Fibroblast of skin of abdomen (primary cell): Measurements from ENCODE around the gene C9orf50.
A peak's percentile ranks its signal among the peaks of the same experiment; 100 is the strongest.

Experiments
- DNase-seq: peaks from one replicate; pipeline ENCODE4 v3.0.0-alpha.2; 2013

Gene C9orf50

DNA sequence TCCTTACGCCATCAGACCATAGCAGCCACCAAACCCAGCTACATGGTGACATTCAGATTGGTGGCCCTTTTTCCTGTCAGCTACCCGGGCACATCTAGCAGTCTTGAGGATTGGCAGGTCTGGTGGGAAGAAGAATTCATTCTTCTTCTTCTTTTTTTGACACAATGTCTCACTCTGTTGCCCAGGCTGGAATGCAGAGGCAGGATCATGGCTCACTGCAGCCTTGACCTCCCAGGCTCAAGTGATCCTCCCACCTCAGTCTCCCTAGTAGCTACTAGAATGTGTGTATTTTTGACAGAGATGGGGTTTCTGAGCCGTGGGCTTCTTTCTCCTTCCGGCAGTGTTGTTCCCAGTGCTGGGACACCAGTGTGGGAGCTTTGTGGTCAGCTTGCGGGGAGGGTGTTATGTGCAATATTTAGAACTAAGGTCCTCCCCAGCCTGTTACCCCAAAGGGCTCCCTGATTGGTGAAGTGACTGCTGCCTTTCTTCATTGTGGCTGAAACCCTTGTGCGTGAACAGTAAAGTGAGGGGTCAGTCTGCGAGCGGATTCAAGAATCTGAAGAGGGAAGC, 8.4 kb upstream of the C9orf50 start:
- no peak for DNase-seq

DNA sequence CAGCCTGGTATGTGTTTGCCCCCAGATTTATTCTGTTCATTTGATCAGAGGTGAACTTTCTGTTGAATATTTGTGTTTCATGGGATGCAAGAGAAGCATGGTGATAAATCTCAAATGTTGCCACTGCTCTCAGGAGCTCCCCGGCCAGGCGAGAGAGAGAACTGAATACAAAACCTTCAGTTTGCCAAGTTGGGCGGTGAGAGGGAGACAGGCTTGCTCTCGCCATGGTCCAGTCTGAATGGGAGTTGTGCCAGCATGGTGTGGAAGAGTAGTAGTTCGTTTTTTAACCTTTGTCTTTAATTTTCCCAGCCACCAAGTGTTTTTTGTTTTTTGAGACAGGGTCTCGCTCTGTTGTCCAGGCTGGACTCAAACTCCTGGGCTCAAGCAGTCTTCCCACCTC, 7.8 kb upstream of the C9orf50 start:
- no peak for DNase-seq

DNA sequence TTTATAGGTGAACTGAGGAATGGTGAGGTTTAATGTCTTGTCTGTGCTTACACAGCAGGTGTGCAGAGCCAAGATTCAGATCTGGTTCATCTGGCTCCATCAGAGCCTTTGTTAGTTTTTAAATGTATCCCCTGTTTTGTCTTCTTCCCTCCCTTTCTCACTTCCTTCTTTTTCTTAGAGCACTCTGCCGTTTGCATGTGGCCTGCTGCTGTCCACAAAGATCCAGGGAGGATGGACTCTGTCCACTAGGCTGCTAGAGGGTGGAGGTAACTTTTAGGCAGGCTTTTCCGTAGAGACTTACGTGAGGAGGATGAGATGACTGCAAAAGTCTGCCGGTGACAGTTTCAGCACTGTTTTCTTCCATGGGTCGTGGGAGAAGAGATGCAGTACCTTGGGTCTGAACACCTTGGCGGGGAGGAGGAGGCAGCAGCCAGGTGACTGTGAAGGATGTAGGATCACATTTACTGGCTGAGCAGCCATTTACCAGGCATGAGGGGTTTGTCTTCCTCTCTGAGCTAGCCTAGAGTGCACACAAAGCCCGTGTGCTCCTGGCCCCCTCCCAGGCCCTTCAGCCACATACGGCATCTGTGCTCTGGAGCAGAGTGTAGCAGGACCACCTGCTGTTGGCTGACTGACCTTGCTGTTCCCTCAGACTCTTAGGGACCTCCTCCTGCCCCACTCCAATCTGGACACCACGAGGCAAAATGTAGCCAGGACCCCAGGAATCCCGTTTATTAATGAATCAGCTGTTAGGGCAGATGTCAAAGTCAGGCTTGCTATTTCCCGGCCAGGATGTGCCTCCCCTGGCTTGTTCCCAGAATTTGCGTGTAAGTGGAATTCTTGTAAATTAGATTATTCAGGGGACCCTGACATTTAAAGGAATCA, 6.9 kb upstream of the C9orf50 start:
- DNase-seq, result peak; percentile 50

DNA sequence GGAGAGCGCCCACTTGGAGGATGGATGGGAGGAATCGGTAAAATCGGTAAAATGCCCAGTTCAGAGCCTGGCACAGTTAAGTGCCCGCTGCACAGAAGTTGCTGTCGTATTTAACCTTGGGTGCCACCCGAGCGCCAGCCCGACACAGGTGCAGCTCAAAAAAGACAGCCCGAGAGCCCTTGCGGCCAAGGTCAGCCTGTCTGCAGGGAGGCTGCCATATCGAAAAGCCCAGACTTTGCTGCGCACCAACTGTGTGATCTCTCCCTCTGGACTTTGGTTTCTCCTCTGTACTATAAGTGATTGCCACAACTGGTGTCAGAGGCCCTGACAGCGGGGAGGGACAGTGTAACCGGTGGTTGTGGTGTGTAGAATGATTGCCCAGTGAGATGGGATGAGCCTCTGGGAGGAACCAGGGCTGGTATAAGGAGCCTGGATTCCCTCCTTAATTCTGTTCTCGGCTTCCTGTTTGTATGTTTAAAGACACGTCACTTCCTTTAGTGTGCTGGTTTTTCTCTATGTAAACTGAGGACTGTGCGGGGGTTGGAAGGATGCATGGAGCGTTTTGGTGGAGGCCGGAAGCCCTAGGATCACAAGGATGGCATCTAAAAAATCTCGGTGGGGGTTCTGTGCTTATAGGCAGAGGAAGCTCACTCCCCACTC, 5.9 kb upstream of the C9orf50 start:
- peak; percentile 93 for DNase-seq

DNA sequence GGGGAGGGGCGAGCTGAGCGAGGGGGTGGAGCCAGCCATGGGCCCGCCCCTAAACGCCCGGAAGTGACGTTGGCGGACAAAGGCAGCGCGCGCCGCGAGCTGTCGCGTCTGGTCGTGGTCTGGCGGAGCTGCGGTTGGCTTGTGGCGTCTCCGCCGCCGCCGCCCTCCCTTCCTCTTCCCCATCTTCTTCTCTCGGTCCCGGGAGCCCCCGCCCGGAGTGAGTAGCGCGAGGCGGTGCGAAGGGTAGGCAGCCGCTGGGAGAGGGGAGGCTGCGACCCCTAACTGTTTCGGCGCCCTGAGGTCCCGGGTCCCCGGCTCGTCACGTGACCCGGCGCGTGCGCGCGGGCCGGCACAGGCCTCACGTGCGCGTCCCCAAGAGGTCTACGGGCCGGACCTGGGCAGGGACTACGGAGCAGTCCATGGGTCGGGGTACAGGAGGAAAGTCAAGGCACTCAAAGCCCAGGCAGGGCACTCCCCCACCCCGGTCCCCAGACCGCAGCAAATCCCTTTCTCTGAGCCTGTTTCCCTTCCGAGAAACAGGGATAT, 5.3 kb upstream of the C9orf50 start, which contains the start of gene NTMT1:
TSS of gene NTMT1 (plus strand) at position 85 of the 546 bp plus-strand sequence. CDS start 6,541 bp downstream, outside the sequence.
- DNase-seq, result peak; percentile 85

DNA sequence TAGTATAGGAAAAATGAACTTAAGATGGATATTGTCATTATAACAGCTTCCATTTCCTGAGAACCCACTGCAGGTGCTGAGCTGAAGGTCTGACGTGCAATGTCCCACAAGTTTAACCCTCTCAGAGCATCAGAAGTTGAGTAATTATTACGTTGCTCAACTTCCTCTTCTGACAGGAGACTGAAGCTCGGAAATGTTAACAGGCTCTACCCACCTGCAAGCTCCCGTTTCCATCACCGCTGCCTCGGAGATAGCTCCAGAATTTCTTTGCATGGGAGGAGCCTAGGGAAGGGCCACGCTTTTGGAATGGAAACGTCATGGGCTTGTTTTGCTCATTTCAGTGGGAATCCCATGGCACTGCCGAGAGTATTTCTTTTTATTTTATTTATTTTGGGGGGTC, 4.0 kb upstream of the C9orf50 start:
- DNase-seq, result no peak

DNA sequence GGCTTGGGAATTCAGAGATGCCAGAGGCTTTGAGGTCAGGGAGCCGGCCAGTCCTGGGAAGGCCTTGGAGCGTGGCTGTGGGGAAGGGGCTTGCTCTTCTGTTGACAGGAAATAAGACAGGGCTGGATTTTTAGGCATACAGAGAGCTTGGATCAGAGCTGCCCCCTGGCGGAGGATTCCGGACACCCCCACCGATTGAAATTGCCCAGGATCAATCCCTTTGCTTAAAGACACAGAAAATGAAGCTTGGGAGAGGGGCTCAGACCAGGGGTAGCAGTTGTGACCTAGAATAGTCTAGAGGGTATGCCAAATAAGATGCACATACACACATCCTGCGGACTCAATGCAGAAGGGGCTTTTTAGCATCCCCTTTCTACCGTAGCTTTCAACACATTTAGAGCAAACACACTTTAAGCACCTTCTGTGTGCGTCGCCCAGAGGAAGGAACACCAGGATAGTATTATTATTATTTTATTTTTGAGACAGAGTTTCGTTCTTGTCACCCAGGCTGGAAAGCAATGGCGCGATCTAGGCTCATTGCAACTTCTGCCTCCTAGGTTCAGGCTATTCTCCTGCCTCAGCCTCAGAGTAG, 3.4 kb upstream of the C9orf50 start:
- peak; percentile 45 for DNase-seq

DNA sequence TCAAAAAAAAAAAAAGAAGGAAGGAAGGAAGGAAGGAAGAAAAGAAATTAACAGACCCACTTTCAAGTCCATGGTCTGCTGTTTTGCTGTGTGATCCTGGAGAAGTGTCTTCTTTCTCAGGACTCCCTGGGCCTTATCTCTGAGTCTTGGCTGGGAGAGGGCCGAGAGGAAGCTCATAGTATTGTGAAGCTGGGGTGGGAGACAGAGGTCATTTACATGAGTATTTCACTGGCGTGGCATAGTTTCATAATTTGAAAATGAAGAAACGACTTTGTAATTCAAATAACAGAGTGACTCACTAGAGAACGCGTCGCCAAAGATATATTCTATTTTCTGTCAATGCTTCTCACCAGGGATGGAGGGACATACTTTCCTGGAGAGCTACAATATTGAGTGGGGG, 2.4 kb upstream of the C9orf50 start:
- peak; percentile 65 for DNase-seq

DNA sequence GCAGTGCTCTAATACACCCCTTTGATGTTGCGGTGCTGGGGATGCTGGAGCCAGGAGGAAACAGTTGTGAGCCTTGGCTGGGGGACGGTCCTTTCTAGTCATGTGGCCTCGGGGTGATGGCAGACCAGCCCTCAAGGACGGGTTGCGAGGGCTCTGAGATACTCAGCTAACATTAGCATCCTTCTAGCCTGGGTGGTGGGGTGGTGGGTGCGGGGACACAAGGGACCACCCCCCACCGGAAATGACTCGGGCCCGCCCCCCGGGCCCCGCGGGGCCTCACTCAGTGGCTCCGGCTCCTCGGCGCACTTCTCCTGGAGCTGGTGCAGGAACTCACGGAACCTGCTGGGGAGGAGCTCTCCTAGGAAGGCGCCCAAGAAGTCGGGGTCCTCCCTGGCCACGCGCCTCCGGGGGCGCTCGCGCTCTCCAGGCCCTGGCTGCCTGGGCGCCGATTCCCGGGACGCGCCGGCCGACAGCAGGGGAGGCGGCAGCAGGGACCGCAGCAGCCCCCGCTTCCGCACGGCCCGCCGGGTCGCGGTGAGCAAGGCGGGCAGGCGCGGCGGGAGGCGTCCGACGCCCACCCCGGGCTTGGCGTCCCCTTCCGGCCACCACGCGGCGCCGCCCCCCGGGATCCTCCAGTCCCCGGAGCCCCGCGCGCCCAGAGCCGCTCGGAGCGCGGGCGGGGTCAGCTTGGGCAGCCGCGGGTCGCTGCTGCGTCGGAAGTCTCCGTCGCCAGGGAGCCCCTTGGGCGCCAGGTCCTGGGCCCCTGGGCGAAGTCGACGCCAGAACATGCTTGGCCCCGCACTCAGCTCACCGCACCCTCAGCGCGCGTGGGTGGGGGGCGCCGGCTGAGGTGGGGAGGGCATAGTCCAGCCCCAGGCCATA, 873 bp downstream of the C9orf50 start:
- peak; percentile 48 for DNase-seq

DNA sequence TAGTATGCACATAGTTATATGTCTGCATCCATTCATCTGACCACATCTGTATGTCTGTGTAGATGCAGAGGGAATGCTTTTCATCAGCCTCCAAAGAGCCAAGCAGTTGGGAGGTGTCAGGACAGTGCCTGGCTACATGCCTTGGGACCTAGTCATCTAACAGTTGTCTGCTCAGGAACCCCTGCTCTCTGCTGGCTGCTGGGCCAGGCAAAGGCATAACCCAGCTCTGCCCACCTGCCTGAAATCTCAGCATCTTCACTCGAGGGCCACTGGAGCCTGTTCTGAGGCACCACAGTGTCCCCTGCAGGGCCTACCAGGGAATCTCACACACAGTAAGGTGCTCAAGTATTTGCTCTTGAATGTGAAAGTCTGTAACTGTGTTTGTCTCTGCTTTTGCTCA, 3.7 kb downstream of the C9orf50 start:
- peak; percentile 88 for DNase-seq

DNA sequence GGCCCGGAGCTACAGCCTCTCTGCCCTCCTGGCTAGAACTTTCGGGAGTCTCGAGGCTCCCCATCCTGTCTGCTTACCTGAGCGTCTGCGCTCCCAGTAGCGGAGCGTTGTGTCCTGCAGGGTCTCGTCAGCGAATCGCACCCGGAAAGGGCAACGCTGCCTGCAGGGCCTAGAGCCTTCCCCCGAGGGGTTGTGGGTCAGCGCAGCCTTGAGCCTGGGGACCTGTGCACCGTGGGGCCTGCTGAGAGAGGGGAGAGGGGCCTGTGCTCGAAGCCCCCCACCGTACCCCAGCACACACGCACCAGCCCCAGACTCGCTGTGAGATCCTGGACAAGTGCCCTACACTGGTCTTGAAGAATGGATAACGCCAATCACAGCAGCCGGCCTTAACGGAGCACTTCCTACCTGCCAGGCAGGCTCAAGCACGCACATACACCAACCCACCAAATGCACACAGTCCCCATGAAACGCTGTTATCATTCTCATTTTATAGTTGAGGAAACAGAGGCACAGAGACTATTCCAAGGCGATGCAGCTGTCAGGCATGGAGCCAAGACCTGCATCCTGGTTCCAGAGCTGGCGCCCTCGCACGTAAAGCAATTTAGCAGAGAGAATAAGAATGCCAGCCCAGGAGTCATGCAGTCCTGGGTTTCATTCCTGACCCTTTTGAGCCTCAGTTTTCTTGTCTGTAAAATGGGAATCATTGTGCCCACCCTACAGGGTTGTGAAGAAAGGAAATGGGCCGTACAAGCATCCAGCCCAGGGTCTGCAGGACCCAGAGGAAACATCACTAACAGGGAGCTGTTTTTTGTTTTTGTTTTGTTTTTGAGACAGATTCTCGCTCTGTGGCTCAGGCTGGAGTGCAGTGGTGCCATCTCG, 5.3 kb downstream of the C9orf50 start:
- DNase-seq, result no peak

DNA sequence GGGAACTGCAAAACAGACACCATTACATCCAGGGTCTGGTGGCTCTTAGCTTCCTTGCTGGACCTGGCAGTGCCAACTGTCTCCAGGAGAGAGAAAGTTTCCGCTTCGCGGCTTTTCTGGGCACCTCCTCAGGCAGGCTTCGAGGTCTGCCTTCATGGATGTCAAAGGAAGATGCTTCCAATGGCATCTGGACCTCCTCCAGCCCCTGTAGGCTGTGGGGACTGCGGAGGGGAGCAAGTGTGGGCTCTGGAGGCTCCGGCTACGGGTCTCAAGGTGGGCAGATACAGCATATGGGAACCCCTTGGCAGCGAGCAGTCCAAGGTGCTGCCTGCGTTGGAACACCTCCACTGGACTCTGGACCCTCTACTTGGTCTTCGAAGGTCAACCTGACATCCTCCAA, 6.0 kb downstream of the C9orf50 start:
- no peak for DNase-seq

DNA sequence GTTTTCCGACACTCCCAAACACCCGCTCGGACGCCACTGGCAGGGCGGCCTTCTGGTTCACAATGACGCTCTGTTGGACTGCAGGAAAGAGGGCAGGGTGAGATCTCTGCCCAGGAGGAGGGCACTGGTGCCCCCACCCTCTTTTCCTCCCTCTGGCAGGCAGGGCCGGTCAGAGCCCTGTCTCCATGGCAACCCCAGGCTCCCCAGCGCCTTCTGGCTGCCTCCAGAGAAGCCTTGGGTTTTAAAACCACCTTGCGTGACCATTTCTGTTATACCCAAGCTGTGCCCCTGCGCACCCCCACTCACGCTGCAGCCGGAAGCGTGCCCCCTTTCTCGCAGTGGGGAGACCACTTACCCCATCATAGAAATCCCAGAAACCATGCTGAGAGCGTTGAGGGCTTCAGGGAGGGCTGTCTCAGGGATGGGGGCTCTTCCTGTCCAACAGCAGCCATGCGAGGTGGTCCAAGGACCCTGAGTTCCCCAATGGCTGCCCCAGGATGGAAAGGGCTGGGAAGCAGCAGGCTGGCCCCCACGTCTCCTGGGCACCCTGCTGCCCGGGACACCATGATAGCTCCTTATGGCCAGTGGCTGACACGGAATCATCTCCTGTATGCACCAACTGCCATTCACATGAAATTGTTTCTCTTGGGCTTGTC, 7.3 kb downstream of the C9orf50 start:
- no peak for DNase-seq

DNA sequence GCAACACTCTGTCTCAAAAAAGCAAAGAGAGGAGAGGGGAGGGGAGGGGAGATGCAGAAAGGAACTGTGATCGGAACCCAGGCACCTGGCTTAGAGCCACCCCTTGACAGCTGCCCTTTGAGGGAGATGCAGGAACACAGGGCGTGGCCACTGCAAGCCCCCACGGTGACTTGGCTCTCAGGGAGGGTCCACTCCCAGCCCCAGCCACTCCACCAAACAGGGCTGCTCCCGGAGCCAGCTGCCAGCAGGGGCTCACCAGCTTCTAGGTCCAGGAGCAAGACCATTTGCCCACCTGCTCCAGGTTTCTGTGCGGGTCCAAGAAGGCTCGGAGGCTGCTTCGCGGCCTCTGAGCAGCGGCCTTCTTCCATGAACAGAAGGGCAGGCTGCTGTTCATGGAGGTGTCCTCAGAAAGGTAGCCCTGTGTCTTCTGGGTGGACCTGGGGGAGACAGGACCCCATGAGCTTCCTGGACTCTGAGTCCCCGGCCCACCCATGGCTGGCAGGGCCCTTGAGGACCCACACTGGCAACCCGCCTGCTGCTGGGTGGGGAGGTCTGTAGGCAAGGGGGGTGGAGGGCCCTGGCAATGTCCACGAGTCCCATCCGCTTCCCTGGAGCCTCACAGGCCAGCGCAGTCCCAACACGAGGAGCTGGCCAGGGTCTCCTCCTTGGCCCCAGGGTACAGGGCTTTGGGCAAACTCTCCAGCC, 7.9 kb downstream of the C9orf50 start:
- DNase-seq, result no peak

DNA sequence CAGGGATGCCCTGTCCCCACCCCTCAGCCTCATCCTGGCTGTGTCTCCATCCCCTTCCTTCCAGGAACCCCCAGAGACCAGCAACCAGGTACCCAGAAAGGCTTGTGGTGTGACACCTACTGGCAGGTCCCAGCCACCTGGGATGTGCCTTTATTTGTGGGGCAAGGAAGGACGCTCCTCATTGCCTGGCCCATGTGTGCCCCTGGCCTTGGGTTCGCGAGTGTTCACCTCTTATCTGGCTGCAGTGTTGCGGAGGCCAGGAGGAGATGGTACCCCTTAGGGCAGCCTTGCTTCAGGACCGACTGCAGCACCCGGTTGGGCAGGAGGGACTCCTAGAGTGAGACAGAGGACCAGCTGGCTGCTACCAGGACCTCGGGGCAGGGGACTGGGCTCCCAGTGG, 8.8 kb downstream of the C9orf50 start:
- no peak for DNase-seq

DNA sequence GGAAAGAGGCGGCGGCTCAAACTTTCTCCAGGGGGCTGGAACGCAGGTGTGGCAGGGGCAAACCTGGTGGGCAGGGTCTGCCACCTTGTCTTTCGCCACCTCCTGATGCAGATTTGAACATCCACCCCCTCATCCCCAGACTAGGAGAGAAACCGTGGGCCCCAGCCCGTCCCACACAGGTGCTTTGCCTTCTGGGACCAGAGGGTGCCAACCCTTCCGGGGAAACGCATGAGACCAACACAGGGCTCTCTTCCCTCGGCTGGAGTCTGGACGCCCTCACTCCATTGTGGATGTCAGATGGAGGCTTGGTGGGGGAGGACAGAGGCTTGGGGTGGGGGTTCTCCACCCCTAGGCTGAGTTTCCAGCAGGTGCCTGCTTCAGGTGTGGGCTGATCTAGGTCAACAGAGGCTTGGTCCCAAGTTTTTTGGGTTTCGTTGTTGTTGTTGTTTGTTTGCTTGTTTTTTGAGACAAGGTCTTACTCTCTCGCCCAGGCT, 9.5 kb downstream of the C9orf50 start:
- no peak for DNase-seq

DNA sequence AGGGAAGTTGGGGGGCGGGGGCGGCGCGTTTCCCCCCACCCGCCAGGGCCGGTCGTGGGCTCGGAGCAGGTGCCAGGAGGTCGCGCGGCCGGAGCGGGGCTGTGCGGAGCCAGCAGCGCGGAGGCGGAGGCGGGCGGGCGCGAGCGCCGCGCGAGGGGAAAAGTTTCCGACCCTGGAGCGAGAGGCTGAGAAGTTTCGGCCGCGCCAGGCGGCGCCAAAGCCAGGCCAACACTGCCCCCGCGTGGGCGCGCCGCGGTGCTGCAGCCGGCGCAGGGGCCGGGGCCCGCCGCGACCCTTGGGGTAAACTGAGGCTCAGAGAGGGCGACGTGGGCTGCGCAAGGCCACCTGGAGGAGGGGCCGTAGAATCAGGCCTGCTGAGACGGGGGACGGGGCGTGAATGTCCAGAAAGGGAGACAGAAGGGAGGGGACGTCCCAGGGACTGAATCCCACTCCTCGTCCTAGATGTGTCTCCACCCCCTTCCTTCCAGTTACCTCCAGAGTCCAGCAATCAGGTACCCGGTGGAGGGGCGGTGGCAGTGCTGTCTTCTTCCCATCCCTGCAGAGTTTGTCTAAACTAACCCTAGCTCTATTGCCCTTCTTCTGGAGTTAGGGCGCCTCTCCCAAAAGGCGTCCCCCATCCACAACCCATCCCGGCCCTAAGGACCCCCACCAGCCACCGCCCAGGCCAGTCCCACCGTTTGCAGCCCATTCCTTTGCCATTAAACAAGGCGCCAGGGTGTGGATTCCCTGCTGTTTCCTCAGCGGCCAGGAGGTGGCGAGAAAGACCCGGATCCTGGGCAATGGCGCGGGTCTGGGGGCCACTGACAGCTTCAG, 10.2 kb downstream of the C9orf50 start:
- DNase-seq, result peak; percentile 70

DNA sequence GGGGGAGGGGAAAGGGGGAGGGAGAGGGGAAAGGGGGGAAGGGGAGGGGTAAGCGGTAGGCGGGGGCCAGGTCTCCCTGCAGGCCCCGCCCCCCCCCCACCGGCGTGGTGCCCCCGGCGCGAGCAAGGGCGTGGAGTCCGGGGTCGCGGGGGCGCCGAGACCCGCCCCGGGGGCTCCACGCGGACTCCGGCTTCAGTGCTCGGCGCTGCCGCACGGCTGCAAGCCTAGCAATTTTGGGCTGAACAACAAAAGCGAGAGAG, 10.8 kb downstream of the C9orf50 start:
- no peak for DNase-seq
